Measurements from ENCODE around the gene DCAF6.

DCAF6 gene

DNA sequence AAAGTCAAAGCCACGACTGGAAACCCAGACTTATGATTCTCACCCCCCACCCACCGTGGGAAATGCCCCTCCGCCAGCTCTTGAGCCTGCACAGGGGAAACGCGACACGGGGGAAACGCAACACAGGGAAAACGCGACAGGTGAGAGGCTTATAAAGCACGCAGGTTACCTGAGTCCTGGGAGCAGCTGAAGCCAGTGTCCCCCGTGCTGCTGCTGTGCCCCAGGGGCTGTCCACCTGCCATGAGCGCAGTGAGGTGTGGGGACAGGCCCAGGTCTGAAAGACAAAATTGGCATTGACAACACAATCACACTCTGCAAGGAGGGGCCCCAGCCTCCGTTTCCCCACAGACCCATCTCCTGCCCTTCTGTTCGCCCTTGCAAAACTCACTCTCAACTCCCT, 153.9 kb downstream of the DCAF6 start:
- in situ Hi-C loops (cut with MboI; ENCODE audit: low sequenced_read_pairs, unreplicated experiment): no loop called here
- no peak for DNase-seq (ENCODE audit: low spot score)
- TF ChIP-seq CTCF (IDR thresholded peaks at IDR 0.05; ENCODE audit: borderline replicate concordance, control extremely low read depth, extremely low read depth, insufficient read depth, missing control alignments): no peak

DNA sequence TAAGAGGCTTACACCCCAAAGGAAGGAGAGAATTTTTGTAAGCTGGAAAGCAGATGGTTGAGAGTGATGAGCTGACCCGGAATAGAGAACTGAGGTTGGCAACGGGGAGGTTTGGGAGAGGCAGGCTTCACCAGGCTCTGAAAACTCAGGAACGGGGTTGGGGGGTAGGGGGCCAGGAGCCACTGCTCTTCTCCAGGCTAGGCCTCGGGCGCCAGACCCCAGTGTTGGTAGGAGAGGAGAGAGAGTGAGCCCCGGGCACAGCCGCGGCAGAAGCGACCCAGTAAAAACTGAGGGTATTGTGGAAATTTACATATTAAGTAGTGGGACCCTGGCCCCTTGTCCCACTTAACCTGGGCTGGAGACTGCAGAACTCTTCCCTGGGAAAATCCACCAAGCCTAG, 154.6 kb downstream of the DCAF6 start:
- DNase-seq (ENCODE audit: low spot score): no peak
- no peak for TF ChIP-seq CTCF (IDR thresholded peaks at IDR 0.05; ENCODE audit: borderline replicate concordance, control extremely low read depth, extremely low read depth, insufficient read depth, missing control alignments)
- in situ Hi-C loops (cut with MboI; ENCODE audit: low sequenced_read_pairs, unreplicated experiment): no loop called here

- TF ChIP-seq CTCF (IDR thresholded peaks at IDR 0.05; ENCODE audit: borderline replicate concordance, control extremely low read depth, extremely low read depth, insufficient read depth, missing control alignments): no peak
- in situ Hi-C loops (cut with MboI; ENCODE audit: low sequenced_read_pairs, unreplicated experiment): no loop called here
- DNase-seq (ENCODE audit: low spot score): no peak
Measured at GRCh38 chr1:168091720-168092550, 155.5 kb downstream of the DCAF6 start.

GRCh38 chr1:168092566-168093355, 156.3 kb downstream of the DCAF6 start:
- peak; percentile 14 for TF ChIP-seq CTCF (IDR thresholded peaks at IDR 0.05; ENCODE audit: borderline replicate concordance, control extremely low read depth, extremely low read depth, insufficient read depth, missing control alignments)
- in situ Hi-C loops (cut with MboI; ENCODE audit: low sequenced_read_pairs, unreplicated experiment): no loop called here
- DNase-seq (ENCODE audit: low spot score): no peak

DNA sequence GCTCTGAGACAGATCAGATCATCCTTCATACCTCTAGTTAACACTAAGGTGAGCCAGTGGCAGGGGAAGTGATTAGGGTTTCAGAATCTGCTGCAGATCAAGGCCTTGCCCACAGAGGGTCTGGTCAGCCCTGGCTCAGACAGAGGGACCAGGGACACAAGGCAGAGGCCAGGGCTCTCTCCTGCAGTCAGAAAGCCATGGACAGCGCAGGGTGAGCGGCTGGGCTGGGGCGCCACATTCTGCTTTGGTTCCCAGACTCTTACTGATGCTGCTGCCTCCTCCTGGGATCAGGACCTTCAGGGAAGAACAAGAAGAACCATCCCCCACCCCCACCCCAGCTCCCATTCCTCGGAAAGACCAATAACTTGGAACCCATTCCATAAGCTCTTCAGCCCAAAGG, 157.1 kb downstream of the DCAF6 start:
- DNase-seq (ENCODE audit: low spot score): no peak
- no peak for TF ChIP-seq CTCF (IDR thresholded peaks at IDR 0.05; ENCODE audit: borderline replicate concordance, control extremely low read depth, extremely low read depth, insufficient read depth, missing control alignments)
- in situ Hi-C loops (cut with MboI; ENCODE audit: low sequenced_read_pairs, unreplicated experiment): no loop called here

- in situ Hi-C loops (cut with MboI; ENCODE audit: low sequenced_read_pairs, unreplicated experiment): no loop called here
- no peak for DNase-seq (ENCODE audit: low spot score)
- no peak for TF ChIP-seq CTCF (IDR thresholded peaks at IDR 0.05; ENCODE audit: borderline replicate concordance, control extremely low read depth, extremely low read depth, insufficient read depth, missing control alignments)
Measured at GRCh38 chr1:168095476-168095875, 159.0 kb downstream of the DCAF6 start.
